Peyer's patch (tissue), 4 donors: Measurements from ENCODE around the gene INHBA.

ENCODE experiments used
- CTCF ChIP-seq, 6 experiments: fragments of 450-650 bp in 4 of 6; fragments of 200-600 bp in 2 of 6; sonication (generic) in 1 of 6; IDR thresholded peaks; one replicate each; pipeline ENCODE4 v1.5.1; 2017 to 2019; ENCODE audit warnings: antibody characterized with exemption in 6 of 6, mild to moderate bottlenecking in 3 of 6, moderate library complexity in 1 of 6
- POLR2A ChIP-seq, 2 donors: fragments of 450-650 bp; IDR thresholded peaks; one replicate each; pipeline ENCODE4 v1.5.1; 2017; ENCODE audit warnings: antibody characterized with exemption in 2 of 2, mild to moderate bottlenecking in 2 of 2, moderate library complexity in 2 of 2

GRCh38 chr7:41742401-41743020 lies 39.6 kb upstream of the INHBA start:
- no peak for TF ChIP-seq CTCF (IDR thresholded peaks at IDR 0.05)
- TF ChIP-seq POLR2A (IDR thresholded peaks at IDR 0.05) = no peak
